Chondrocyte (in vitro differentiated cells): Measurements from ENCODE around the gene PACS1. TPM values are rescaled to one million over a fixed set of nuclear protein-coding genes. Genes with fewer than 3 reads are reported as not detected.

ENCODE experiments used
- DNase-seq: peaks from one replicate; pipeline ENCODE4 v3.0.0; 2021; ENCODE audit warnings: mixed read lengths, low spot score
- H3K27ac Mint-ChIP-seq: one replicate; pipeline ENCODE4 v1.8.0; 2021; ENCODE audit warnings: mild to moderate bottlenecking, moderate library complexity, mixed read lengths; ENCODE audit not compliant: unreplicated experiment
- H3K27me3 Mint-ChIP-seq: 2 replicates; pipeline ENCODE4 v1.8.0; 2021; ENCODE audit warnings: low read depth, mixed read lengths
- H3K36me3 Mint-ChIP-seq: 2 replicates; pipeline ENCODE4 v1.8.0; 2021; ENCODE audit warnings: low read depth, mixed read lengths
- H3K4me1 Mint-ChIP-seq: 2 replicates; pipeline ENCODE4 v1.8.0; 2021; ENCODE audit warnings: low read depth, mild to moderate bottlenecking, mixed read lengths
- H3K4me3 Mint-ChIP-seq: one replicate; pipeline ENCODE4 v1.8.0; 2021; ENCODE audit warnings: mild to moderate bottlenecking, moderate library complexity, mixed read lengths; ENCODE audit not compliant: unreplicated experiment
- H3K9me3 Mint-ChIP-seq: 2 replicates; pipeline ENCODE4 v1.8.0; 2021; ENCODE audit warnings: low read depth, mixed read lengths
- total RNA-seq: library from RNA; stranded (reverse); gene quantifications from 3 replicates; pipeline ENCODE4 v1.2.1, GENCODE V29; 2021
- TF ChIP-seq, protein P1 (sequence below): fragments of 200-600 bp; sonication (generic); IDR thresholded peaks from 2 replicates; pipeline ENCODE4 v1.5.0; 2021; ENCODE audit warnings: antibody characterized with exemption, mild to moderate bottlenecking, moderate library complexity

PACS1 gene
- total RNA-seq, 1 donor from 2014 or later: 90.7 TPM

DNA sequence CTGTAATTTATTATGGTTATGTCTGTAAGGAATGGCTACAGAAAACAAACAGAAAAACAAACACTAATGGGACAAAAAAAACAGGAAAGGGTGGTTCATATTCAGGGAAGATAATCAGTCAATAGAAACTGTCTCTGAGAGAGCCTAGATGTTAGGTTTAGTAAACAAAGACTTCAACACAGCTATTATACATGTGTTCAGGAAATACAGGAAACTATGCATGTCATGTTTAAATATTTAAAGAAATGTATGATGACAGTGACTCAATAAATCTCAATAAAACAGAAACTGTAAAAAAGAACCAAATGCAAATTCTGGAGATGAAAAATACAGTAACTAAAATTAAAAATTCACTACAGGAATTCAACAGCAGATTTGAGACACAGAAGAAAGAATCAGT lies 76.0 kb downstream of the PACS1 start:
- no peaks in the 10 kb centered on the region for H3K27me3 Mint-ChIP-seq
- DNase-seq: no peak
- TF ChIP-seq, protein P1, sequence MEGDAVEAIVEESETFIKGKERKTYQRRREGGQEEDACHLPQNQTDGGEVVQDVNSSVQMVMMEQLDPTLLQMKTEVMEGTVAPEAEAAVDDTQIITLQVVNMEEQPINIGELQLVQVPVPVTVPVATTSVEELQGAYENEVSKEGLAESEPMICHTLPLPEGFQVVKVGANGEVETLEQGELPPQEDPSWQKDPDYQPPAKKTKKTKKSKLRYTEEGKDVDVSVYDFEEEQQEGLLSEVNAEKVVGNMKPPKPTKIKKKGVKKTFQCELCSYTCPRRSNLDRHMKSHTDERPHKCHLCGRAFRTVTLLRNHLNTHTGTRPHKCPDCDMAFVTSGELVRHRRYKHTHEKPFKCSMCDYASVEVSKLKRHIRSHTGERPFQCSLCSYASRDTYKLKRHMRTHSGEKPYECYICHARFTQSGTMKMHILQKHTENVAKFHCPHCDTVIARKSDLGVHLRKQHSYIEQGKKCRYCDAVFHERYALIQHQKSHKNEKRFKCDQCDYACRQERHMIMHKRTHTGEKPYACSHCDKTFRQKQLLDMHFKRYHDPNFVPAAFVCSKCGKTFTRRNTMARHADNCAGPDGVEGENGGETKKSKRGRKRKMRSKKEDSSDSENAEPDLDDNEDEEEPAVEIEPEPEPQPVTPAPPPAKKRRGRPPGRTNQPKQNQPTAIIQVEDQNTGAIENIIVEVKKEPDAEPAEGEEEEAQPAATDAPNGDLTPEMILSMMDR: no peak
- no peak overlapping the region for H3K27ac Mint-ChIP-seq
- H3K36me3 Mint-ChIP-seq: peaks cover 8% of the 10 kb centered on the region
- H3K4me3 Mint-ChIP-seq: no peak overlapping the region
- H3K4me1 Mint-ChIP-seq: peaks cover 27% of the 10 kb centered on the region
- peaks cover 8% of the 10 kb centered on the region for H3K9me3 Mint-ChIP-seq

DNA sequence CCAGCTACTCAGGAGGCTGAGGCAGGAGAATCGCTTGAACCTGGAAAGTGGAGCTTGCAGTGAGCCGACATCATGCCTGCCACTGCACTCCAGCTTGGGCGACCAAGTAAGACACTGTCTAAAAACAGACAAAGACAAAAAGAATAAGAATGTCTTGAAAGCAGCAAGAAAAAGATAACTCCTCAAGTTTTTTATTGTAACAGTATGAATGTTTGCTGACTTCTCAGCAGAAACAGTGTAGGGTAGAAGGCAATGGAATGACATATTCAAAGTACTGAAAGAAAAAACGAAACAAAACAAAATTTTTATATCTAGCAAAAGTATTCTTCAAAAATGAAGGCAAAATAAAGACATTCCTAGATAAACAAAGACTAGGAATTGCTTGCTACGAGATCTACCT lies 76.9 kb downstream of the PACS1 start:
- peaks cover 34% of the 10 kb centered on the region for H3K4me1 Mint-ChIP-seq
- H3K4me3 Mint-ChIP-seq: no peak overlapping the region
- H3K27ac Mint-ChIP-seq: no peak overlapping the region
- H3K36me3 Mint-ChIP-seq: peaks cover 10% of the 10 kb centered on the region
- no peak for DNase-seq
- peaks cover 8% of the 10 kb centered on the region for H3K9me3 Mint-ChIP-seq
- TF ChIP-seq, protein P1: no peak
- H3K27me3 Mint-ChIP-seq: no peaks in the 10 kb centered on the region

DNA sequence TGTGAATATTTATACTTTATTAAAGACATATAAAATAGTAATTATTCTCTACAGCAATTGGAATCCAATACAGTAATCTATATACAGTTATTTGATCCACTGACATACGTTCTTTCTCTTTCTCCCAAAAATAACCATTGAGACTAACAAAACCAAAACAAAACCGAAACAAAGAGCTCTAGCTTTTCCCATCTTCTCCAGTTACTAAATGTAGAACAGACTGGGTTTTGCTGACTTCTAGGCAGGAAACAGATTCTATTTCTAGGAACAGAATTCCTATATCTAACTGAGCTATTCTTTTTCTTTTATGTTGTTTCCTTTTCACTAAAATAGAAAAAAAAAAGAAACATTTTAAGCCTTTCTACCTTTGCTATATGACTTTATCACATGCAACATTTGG lies 80.1 kb downstream of the PACS1 start:
- TF ChIP-seq, protein P1: no peak
- Mint-ChIP-seq H3K36me3 (peaks cover 10% of the 10 kb centered on the region), H3K4me1 (peaks cover 24% of the 10 kb centered on the region), H3K27ac (peak overlapping the region; percentile 85), H3K27me3 (no peaks in the 10 kb centered on the region), H3K4me3 (peak overlapping the region; percentile 61), H3K9me3 (peaks cover 13% of the 10 kb centered on the region)
- no peak for DNase-seq

GRCh38 chr11:66150725-66151124 lies 80.7 kb downstream of the PACS1 start:
- Mint-ChIP-seq H3K4me3 (no peak overlapping the region), H3K9me3 (peaks cover 13% of the 10 kb centered on the region), H3K4me1 (peaks cover 24% of the 10 kb centered on the region), H3K27me3 (no peaks in the 10 kb centered on the region), H3K36me3 (peaks cover 9% of the 10 kb centered on the region), H3K27ac (peak overlapping the region; percentile 85)
- no peak for DNase-seq
- TF ChIP-seq, protein P1: no peak

DNA sequence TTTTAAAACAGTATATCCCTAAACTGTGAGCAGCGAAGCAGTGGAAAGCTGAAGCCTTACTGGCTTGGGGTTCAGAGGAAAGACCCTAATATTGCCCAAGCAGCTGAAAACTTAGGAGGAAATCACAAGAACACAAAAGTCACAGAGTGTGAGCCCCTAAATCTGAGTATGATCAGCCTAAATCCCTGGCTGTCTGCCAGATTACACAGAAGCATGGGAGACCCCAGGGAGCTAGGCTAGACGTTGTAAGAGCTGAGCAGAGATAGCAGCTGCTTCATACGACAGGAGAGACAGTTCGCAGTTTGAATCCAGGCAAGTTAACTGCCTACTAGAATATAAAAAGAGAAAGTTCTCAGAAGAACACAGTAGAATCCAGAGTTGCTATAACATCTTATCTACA lies 81.2 kb downstream of the PACS1 start:
- Mint-ChIP-seq H3K9me3 (peaks cover 11% of the 10 kb centered on the region), H3K27ac (no peak overlapping the region), H3K27me3 (no peaks in the 10 kb centered on the region), H3K36me3 (peaks cover 7% of the 10 kb centered on the region), H3K4me3 (no peak overlapping the region), H3K4me1 (peaks cover 24% of the 10 kb centered on the region)
- DNase-seq: no peak
- TF ChIP-seq, protein P1: no peak
